A204.1 (cell line): ENCODE measurements around the gene TELO2.
"Not testable (repeated sequence)": the region's sequence is repeated elsewhere in the genome, so short reads cannot be mapped to it uniquely, and the experiment has no call there.

ENCODE experiments used
- FAIRE-seq: peaks from 2 replicates; lab custom pipeline; 2012; peaks lifted over from hg19 to GRCh38; lab: Jason Lieb, UNC

TELO2 gene

DNA sequence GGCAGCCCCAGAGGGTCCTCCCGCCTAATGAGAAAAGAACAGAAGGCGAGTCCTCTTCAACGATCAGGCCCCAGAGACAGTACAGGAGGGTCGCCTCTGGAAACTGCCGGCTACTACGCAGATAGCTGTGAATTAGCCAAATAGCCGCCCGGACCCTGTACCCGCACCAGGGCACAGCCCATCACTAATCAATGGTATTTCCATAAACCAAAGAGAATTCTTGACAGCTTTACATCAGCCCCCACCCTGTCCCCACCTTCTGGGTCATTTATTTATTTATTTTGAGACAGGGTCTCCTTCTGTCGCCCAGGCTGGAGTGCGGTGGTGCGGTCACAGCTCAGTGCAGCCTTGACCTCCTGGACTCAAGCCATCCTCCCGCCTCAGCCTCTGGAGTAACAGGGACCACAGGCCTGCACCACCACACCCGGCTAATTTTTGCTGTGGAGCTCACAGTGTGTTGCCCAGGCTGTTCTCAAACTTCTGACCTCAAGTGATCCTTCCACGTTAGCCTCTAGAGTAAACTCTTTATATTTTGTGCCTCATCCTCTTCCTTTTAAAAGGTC is 17.5 kb upstream of the TELO2 start:
- FAIRE-seq: no peak

DNA sequence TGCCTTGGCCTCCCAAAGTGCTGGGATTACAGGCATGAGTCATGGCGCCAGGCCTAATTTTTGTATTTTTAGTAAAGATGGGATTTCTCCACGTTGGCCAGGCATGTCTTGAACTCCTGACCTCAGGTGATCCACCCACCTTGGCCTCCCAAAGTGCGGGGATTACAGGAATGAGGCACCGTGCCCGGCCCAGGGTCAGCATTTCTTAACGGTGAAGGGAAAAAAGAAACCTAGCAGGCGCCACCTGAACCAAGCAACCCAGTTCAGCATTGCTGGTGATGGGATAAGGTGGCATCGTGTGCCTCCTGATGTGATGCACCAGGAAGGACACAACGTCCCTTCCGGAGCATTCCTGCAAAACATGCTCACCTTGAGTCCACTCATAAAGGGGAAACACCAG is 16.1 kb upstream of the TELO2 start:
- no peak for FAIRE-seq

DNA sequence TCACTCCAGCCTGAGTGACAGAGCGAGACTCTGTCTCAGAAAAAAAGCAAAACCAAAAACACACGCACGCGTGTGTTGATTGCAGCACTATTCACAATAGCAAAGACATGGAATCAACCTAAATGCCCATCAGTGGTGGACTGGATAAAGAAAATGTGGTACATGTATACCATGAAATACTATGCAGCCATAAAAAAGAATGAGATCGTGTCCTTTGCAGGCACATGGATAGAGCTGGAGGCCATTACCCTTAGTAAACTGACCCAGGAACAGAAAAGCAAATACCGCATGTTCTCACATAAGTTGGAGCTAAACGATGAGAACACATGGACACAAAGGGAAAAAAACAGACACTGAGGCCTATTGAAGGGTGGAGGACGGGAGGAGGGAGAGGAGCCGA is 14.2 kb upstream of the TELO2 start:
- FAIRE-seq: not testable (repeated sequence)

DNA sequence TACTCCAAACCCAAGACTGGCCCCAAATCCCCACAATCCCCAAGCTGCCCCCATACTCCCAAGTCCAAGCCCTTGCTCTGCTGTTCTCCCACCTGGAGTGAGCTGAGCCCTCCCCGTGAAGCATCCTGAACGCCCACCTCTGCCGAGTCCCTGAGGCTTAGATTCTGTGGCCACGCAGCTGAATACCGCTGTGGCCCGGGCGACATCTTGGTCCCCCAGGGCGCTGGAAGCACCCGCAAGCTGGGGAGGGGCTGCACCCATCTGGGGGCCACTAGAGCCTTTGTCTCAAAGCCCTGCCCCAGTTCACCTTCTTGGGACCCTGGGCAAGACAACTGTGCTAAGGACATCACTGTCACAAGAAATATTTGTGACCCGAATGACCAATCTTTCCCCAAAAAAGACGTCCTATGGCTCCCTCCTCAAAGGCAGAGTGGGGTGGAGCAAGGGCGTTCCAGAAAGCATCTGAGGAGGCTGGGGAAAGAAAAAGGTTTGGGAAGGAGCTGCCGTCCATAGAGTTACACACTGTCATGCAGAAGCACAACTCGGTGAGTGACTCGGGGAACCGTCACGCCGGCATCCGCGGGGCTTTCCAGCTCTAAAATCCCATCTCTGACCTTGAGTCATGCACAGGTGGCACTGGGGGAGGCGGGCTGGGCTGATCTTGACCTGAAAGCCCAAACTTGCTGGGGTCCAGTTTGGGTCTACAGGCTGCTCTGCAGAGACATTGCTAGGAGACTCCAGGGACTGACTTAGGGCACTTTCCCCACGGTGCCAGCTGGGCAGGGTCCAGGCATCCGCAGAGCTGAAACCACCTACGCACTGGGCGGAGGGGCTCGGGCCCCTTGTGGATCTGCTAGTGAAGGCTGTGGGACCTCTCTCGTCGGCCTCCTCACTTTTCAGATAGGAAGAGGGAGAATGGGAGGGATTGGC is 11.0 kb upstream of the TELO2 start:
- FAIRE-seq: no peak

DNA sequence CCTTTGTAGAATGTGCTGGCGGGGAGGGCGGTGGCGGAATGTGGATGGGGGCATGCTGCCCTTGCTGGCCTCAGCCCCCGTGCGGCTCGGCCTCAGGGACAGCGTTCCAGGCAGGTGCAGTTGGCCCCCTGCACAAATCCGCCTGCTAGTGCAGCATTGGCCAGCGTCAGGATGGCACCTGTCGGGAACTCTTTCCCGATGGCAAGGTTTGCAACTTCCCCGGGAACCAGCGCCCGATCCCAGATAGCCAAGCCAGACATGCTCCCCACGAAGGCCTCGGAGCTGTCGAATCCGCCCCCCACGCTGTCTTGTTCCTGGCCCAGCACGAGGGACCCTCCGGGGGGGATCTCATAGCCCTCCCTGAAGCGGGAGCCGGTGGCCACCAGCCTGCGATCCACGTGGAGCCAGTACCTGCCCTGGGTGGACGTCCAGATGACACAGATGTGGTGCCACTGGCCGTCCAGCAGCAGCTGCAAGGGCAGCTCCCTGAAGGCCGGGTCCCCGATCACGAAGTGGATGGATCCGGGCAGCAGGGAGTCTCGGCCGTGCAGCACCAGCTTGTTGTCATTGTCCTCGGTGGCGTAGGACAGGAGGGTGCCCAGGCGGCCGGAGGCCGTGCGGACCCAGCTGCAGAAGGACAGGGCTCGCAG is 7.2 kb upstream of the TELO2 start:
- no peak for FAIRE-seq

DNA sequence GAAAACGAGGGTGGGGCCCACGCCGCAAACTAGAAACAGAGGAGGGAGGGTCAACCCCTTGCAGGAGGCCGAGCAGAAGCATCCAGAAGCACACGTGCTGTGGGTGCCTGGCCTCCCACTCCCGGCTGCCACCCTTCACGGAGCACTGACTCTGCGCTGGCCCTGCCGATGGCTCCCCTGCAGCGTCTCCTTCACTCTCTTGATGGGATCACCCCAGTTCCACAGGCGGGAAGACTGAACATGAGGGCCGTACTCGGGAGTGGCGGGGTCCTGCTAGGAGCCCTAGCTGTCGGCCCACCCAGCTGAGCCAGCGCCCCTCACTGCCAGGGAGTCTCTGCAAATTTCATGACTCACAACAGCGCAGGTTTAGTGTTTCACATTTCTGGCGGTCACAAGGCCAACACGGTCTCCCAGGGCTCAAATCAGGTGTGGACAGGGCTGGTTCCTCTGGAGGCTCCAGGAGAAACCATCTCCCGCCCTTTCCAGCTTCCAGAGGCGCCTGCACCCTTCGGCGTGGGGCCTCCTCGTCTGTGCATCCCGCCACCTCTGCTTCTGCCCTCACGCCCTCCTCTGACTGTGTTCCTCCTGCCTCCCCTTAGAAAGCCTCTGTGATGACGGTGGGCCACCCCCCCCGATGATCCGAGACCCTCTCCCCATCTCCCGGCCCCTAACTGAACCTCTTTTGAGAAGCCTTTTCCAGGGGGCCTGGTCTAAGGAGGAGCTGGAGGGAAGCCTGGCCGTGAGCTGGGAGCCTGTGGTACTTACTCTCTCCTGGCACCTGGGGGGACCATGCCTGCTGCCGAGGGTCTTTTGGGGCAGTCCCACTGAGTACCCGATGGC is 6.4 kb upstream of the TELO2 start:
- no peak for FAIRE-seq

DNA sequence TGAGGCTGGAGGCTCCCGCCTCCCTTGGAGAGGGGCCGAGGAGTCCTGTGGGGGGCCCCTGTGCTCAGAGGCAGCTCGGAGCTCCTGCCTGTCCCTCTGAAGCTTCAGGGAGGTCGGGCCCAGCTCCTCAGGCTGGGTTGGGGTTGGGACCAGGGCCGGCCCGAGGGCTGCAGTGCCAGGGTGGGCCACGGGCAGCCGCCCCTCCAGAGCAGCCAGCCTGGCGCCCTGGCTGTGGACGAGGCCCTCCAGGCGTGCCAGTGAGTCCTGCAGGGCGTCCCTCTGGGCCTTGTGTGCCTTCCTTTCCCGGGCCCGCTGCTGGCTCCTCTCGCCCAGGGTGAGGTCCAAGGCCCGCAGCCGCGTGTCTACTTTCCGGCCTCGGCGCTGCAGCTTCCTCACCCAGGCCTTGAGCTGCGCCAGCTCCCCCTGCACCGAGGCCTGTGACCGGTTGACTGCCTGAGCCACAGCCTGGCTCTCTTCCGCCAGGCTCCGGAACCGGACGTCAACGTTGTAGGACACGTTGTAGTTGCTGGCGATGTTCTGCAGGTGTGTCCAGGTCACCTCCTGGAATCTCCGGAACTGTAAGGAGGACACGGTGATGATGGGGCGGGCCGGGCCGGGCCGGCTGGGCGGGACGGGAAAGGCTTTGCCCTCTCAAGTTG is 5.6 kb upstream of the TELO2 start:
- FAIRE-seq: no peak

DNA sequence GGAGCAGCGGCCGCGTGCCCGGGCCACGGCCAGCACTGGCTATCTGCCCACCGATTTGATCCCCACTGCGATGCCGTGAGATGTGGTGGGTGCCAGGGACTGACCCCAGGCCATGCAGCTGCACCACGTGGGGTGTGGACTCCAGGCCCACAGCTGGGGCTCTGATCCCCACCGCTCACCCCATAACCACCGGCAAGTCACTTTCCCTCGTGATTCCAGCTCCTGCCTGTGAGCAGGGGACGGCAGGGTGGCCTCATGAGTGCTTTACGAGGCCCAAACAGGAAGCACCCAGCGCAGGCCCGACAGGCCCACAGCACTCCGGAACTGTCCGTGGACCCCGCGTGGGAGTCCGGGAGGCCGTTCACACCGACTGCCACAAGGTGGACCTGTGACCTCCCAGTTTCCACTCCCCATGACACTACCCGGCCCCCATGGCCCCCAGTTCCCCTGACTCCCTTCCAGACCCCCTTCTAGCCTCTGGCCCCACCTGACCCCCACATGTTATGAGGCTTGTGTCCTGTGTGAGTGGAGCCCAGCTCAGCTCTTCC is 5.0 kb upstream of the TELO2 start:
- no peak for FAIRE-seq

DNA sequence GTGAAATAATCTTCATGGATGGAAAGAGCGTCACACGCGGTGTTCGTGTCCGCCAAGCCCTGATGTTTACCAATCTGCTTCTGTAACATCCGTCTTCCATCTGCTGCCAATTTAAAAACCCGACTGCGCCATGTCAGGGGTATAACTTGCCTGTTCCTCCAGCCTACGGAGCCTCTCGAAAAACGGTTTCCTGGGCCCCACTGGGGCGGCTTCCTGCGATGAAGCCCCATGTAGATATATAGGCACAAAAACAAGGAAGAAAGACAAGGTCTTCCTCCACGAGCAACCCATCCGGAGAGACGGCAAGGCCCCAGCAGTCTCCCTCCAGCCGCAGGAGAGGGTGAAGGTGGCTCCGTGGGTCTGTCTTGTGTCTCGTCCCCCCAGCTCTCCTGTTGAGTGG is 4.5 kb upstream of the TELO2 start, which contains the start of gene PTX4:
Gene PTX4 (minus strand): TSS at position 326 of the 400 bp plus-strand sequence. CDS start 35 bp downstream, at position 291.
- no peak for FAIRE-seq

DNA sequence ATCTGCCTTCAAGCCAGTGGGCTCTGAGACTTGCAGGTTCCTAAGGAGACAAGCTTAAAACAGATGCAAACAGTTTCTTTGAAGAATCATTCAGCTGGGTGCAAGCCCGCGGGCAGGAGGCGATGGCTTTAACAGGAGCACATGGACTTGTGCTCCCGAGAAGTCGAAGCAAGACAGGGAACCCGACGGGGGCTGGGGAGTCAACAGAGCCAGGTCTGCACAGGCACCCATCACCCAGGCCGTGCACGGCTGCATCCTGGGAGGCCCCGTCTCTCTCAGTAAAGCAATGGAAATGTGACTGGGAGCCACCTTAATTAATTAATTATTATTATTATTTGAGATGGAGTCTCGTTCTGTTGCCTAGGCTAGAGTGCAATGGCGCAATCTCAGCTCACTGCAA is 4.1 kb upstream of the TELO2 start:
- FAIRE-seq: no peak

DNA sequence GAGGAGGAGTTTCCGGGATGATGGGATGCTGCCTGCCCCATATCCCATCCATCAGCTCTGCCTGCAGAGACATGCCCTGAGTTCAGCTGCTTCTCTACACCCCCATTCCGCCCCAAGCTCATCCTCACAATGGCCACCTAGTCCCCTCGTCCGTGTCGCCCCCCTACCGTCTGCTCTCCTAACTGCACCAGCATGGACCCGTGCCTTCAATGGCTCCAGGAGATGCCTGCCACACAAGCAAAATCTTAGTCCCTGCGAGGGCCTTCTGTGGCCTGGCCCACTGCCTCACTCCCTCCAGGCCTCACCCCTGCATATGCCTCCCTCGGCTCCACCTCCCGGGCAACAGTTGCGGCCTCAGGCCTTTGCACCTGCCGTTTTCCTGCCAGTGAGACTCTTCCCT is 1.8 kb upstream of the TELO2 start:
- no peak for FAIRE-seq

DNA sequence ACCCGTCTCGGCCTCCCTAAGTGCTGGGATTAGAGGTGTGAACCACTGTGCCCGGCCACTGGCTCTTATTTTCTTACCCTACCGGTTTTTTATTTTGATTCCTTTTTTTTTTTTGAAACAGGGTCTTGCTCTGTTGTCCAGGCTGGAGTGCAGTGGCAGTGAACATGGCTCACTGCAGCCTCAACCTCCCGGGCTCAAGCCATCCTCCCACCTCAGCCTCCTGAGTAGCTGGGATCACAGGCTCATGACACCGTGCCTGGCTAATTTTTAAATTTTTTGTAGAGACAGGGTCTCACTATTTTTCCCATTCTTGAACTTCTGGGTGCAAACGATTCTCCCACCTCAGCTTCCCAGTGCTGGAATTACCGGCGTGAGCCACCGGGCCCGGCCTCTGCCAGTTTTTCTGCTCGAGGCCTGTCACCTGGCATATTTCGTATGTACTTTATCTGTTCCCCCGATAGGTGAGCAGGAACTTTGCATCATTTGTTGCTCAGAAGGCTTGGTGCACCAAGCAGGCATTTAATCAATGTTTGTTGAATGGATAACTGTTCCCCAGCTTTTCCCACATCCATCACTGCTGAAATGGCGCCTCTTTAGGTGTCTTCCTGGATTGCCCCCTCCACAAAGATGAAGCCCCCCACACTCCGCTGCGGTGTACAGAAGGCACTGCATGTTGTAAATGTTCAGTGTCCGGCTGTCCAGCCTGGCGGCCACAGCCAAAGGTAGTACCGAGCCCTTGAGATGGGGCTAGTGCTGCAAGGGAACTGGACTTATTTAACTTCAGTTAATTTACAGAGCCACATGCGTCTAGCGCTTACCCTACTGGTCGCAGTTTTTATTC is 858 bp upstream of the TELO2 start:
- FAIRE-seq: no peak

DNA sequence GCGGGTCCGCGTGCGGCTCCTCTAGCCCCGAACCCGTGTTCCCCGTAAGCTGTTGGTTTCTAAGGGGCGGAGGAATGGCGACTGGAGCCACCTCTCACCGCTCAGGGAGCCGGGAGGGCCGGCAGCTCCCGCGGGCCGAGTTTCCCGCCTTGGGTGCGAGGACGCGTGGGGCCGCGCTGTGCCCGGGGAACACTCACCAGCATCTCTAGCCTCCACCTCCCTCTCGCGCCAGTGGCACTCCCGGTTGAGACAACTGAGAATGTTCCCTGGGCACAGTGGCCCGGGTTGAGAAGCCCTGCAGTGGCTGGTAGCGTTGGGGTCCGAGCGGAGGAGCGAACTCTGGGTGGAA is 560 bp downstream of the TELO2 start:
- no peak for FAIRE-seq

DNA sequence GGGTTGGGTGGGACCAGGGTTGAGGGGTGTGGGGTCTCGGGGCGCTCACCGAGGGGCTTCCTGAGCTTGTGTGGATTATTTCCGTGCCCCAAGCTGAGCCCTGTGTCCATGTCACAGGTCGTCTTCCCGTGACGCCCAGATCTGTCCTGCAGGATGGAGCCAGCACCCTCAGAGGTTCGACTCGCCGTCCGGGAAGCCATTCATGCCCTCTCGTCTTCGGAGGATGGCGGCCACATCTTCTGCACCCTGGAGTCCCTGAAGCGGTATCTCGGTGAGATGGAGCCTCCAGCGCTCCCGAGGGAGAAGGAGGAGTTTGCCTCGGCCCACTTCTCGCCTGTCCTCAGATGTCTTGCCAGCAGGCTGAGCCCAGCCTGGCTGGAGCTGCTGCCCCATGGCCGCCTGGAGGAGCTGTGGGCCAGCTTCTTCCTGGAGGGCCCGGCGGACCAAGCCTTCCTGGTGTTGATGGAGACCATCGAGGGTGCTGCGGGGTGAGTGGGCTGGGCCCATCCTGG is 1.0 kb downstream of the TELO2 start:
- no peak for FAIRE-seq

DNA sequence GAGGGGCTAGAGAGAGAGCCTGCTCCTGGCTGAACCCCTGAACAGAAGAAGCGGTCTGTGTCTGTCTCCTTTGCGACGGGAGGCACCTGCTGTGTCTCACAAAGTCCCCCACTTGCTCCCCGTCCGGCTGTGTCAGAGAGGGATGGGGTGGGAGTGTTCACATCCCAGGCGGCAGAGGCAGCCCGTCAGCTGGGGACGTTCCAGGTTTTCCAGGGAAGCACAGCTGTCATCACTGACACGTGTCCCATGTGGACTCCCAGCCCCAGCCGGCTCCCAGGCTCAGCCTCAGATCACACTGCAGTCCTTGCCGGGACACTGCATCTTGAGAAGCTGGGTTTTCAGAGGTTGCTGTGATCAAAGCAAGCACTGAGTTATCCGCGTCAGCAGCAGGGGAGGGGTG is 1.6 kb downstream of the TELO2 start:
- no peak for FAIRE-seq

DNA sequence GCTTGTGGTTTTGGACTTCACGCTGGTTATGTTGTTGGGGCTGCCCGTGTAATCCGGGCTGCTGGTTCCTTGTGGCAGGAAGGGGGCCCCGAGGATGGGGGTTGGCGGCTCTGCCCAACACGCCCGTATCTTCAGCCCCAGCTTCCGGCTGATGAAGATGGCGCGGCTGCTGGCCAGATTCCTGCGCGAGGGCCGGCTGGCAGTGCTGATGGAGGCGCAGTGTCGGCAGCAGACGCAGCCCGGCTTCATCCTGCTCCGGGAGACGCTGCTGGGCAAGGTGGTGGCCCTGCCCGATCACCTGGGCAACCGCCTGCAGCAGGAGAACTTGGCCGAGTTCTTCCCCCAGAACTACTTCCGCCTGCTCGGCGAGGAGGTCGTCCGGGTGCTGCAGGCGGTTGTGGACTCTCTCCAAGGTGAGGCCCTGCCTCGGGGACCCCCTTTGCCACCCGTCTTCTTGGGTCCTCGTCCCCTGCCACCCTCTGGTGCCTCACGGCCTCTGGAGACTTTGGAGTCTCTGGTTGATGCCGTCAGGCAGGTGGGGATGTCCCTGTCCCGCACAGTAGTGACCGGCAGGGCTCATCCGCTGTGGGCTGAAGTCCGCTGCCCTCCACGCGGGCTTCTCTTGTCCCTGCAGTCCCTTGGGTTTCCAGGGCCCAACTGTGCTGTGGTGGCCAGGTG is 2.2 kb downstream of the TELO2 start:
- FAIRE-seq: no peak

DNA sequence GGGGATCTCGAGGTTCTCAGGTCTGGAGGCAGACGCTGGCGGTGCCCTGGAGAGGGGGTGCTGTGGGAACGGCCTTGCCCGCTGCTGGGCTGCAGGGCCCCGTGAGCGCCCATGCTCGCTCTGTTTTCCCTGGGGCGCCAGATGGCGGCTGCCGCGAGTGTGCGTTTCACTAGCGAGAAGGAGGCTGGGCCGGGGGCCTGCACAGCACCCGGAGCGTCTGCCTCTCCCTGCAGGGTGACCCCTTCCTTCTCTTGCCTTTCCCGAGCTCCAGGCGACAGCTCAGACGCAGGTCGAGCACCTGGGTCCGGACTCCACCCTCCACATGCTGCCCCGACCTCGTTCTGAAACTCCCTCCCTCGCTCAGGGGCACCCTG is 2.7 kb downstream of the TELO2 start:
- FAIRE-seq: no peak

DNA sequence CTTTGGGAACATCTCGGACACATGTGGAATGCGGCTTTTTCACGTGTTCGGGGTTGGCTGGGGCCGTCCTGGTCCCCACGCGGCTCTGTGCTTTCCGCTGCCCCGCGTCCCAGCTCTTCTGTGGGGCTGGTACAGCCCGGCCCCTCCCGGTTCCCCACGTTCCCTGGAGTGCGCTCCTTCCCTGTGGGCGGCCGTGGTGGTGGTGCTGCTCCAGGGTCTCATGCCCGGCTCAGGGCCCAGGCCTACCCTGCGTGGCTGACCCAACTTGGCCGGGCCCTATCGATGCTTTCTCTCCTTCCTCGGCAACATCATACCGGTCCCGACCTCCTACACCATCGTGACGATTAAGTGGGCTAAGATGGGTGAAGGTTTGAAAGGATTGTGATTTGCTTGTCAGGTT is 3.3 kb downstream of the TELO2 start:
- no peak for FAIRE-seq

DNA sequence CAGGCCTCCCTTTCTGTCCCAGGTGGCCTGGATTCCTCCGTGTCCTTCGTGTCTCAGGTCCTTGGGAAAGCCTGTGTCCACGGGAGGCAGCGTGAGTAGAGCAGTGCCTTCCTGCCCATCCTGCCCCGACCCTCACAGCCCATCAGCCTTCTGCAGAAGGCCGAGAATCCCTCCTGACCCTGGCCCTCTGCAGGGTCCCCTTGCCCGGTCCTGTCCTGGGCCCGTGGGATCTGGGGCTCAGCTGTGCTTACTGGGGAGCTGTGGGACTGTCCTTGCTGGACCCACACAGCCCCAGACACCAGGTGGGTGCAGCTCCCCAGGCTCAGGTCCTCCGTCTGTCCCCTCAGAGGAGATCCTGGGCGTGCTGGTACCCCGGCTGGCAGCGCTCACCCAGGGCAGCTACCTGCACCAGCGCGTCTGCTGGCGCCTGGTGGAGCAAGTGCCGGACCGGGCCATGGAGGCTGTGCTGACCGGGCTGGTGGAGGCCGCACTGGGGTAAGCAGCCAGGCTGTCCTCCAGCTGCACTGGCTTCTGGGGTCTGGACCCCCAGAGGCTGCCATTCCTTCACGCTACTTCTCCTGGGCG is 3.9 kb downstream of the TELO2 start:
- FAIRE-seq: no peak
